Neural crest cell (in vitro differentiated cells): ENCODE data around the gene ZBTB20. TPM values are rescaled to one million over a fixed set of nuclear protein-coding genes. Genes with fewer than 3 reads are reported as not detected.

Source experiments
- DNase-seq: peaks from one replicate; pipeline ENCODE4 v3.0.0; 2021; ENCODE audit warnings: low read depth, mixed read lengths, low spot score
- H3K27ac Mint-ChIP-seq: one replicate; pipeline ENCODE4 v1.8.0; 2021; ENCODE audit warnings: mild to moderate bottlenecking, mixed read lengths; ENCODE audit not compliant: unreplicated experiment
- H3K27me3 Mint-ChIP-seq: 2 replicates; pipeline ENCODE4 v1.8.0; 2021; ENCODE audit warnings: low read depth, mild to moderate bottlenecking, mixed read lengths
- H3K36me3 Mint-ChIP-seq: 2 replicates; pipeline ENCODE4 v1.8.0; 2021; ENCODE audit warnings: low read depth, mild to moderate bottlenecking, mixed read lengths
- H3K4me1 Mint-ChIP-seq: 2 replicates; pipeline ENCODE4 v1.8.0; 2021; ENCODE audit warnings: mixed read lengths
- H3K4me3 Mint-ChIP-seq: one replicate; pipeline ENCODE4 v1.8.0; 2021; ENCODE audit warnings: mild to moderate bottlenecking, mixed read lengths
- H3K9me3 Mint-ChIP-seq: 2 replicates; pipeline ENCODE4 v1.8.0; 2021; ENCODE audit warnings: mixed read lengths
- total RNA-seq: library from RNA; stranded (reverse); gene quantifications from 2 replicates; pipeline ENCODE4 v1.2.1, GENCODE V29; 2021
- TF ChIP-seq, protein P1 (sequence below): fragments of 200-600 bp; sonication (generic); conservative IDR thresholded peaks from 2 replicates; pipeline ENCODE4 v1.5.0; 2021; ENCODE audit warnings: antibody characterized with exemption, mild to moderate bottlenecking

ZBTB20 gene
- total RNA-seq, 1 donor from 2014 or later: 12.4 TPM

DNA sequence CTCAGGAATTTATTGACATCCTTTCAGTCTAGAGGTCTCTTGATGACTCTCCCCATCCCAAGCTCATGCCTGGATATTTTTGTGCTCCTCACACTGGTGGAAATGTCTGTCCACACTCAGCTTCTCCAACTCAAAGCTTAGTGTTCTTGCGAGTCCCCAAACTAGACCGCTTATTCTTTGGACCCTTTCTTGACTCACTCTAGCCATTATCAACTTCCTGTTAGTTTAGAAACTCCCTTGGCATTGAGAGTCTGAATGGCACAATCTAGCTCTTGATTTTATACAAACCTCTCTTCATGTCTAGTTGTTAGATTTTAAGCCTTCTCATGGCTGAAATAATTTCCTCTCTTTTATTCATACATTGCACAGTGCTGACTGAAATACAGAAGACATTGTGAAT, 833.7 kb downstream of the ZBTB20 start:
- H3K27me3 Mint-ChIP-seq: no peaks in the 10 kb centered on the region
- H3K4me3 Mint-ChIP-seq: no peak overlapping the region
- H3K27ac Mint-ChIP-seq: no peak overlapping the region
- H3K9me3 Mint-ChIP-seq: no peaks in the 10 kb centered on the region
- DNase-seq: no peak
- no peaks in the 10 kb centered on the region for H3K36me3 Mint-ChIP-seq
- TF ChIP-seq, protein P1, sequence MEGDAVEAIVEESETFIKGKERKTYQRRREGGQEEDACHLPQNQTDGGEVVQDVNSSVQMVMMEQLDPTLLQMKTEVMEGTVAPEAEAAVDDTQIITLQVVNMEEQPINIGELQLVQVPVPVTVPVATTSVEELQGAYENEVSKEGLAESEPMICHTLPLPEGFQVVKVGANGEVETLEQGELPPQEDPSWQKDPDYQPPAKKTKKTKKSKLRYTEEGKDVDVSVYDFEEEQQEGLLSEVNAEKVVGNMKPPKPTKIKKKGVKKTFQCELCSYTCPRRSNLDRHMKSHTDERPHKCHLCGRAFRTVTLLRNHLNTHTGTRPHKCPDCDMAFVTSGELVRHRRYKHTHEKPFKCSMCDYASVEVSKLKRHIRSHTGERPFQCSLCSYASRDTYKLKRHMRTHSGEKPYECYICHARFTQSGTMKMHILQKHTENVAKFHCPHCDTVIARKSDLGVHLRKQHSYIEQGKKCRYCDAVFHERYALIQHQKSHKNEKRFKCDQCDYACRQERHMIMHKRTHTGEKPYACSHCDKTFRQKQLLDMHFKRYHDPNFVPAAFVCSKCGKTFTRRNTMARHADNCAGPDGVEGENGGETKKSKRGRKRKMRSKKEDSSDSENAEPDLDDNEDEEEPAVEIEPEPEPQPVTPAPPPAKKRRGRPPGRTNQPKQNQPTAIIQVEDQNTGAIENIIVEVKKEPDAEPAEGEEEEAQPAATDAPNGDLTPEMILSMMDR: no peak
- no peaks in the 10 kb centered on the region for H3K4me1 Mint-ChIP-seq

DNA sequence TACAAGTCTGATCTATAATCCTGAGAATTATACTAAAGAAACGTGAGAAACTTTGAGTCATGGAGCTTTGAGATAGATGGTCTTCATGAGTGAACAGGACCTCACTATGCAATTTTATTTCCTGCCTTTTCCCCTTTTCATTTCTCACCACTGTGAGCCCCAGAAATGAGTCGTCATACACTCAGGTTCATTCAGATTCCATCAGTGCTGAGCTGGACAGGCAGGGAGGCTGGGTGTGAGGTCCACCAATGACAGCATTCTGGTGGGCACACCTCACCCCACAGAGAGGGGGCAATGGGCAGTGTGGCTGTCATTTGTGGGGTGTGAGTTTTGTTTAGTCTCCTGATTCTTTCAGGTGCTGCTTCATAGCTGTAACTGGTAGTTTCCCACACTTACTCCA, 836.4 kb downstream of the ZBTB20 start:
- Mint-ChIP-seq H3K9me3 (no peaks in the 10 kb centered on the region), H3K27me3 (no peaks in the 10 kb centered on the region), H3K36me3 (no peaks in the 10 kb centered on the region), H3K4me3 (no peak overlapping the region), H3K4me1 (no peaks in the 10 kb centered on the region), H3K27ac (no peak overlapping the region)
- TF ChIP-seq, protein P1: no peak
- no peak for DNase-seq

DNA sequence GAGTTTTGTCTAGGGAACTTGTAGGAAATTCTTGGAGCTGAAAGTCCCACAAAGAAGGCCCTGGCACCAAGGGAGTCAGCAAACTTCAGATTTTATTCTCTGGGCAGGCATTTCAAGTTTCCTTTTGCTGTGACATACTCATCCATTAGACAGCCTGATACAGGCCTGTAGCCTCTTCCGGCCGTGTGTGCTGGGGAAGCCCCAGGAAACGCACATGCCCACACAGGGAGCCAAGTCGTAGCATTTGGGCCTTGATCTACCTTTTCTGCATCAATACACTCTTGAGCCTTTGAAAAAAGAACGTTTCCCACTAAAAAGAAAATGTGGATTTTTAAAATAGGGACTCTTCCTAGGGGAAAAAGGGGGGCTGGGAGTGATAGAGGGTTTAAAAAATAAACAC, 838.3 kb downstream of the ZBTB20 start:
- H3K4me1 Mint-ChIP-seq: no peaks in the 10 kb centered on the region
- no peaks in the 10 kb centered on the region for H3K36me3 Mint-ChIP-seq
- TF ChIP-seq, protein P1: no peak
- no peaks in the 10 kb centered on the region for H3K9me3 Mint-ChIP-seq
- H3K4me3 Mint-ChIP-seq: no peak overlapping the region
- DNase-seq: no peak
- no peaks in the 10 kb centered on the region for H3K27me3 Mint-ChIP-seq
- H3K27ac Mint-ChIP-seq: no peak overlapping the region

DNA sequence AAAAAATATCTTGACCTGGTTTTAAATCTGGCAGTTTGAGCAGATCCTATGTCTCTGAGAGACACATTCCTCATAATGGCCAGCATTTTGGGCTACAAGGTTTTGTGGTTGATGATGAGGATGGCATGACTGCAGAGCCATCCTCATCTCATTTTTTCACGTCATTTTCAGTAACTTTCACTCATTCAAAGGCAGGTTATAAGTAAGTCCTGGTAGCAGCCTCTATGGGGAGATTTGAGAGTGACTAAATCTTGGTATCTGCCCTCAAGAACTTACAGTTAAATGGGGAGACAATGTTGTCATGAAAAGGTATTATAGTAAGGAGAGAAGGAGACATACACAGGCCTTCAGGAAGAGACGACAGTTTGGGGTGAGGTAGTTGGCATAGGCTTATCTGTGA, 838.7 kb downstream of the ZBTB20 start:
- Mint-ChIP-seq H3K9me3 (no peaks in the 10 kb centered on the region), H3K4me3 (no peak overlapping the region), H3K4me1 (no peaks in the 10 kb centered on the region), H3K36me3 (no peaks in the 10 kb centered on the region), H3K27me3 (no peaks in the 10 kb centered on the region), H3K27ac (no peak overlapping the region)
- TF ChIP-seq, protein P1: no peak
- no peak for DNase-seq

DNA sequence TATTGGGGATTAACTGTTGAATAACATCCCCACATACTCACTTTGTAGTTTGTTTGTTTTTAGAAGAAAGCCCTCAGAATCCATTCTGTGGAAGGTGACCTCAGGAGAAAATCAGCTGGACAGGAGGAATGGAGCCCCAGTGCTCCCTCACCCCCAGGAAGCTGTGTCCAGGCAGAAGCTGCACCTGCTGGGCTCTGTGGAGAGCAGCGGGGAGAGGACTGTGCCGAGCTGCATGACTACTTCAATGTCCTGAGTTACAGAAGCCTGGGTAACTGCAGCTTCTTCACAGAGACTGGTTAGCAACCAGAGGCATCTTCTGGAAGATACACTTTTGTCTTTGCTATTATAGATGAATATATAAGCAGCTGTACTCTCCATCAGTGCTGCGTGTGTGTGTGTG, 839.3 kb downstream of the ZBTB20 start:
- TF ChIP-seq, protein P1: no peak
- Mint-ChIP-seq H3K4me1 (no peaks in the 10 kb centered on the region), H3K27ac (no peak overlapping the region), H3K9me3 (no peaks in the 10 kb centered on the region), H3K27me3 (no peaks in the 10 kb centered on the region), H3K36me3 (no peaks in the 10 kb centered on the region), H3K4me3 (no peak overlapping the region)
- DNase-seq: no peak
